HG02571 (cell line): ENCODE data around the gene PNPLA3.

Source experiments
- ATAC-seq: cut with Tn5 transposase; IDR thresholded peaks from one replicate; pipeline ENCODE4 v1.9.1; 2021; ENCODE audit warnings: mild to moderate bottlenecking, moderate library complexity; ENCODE audit not compliant: unreplicated experiment

The PNPLA3 gene

DNA sequence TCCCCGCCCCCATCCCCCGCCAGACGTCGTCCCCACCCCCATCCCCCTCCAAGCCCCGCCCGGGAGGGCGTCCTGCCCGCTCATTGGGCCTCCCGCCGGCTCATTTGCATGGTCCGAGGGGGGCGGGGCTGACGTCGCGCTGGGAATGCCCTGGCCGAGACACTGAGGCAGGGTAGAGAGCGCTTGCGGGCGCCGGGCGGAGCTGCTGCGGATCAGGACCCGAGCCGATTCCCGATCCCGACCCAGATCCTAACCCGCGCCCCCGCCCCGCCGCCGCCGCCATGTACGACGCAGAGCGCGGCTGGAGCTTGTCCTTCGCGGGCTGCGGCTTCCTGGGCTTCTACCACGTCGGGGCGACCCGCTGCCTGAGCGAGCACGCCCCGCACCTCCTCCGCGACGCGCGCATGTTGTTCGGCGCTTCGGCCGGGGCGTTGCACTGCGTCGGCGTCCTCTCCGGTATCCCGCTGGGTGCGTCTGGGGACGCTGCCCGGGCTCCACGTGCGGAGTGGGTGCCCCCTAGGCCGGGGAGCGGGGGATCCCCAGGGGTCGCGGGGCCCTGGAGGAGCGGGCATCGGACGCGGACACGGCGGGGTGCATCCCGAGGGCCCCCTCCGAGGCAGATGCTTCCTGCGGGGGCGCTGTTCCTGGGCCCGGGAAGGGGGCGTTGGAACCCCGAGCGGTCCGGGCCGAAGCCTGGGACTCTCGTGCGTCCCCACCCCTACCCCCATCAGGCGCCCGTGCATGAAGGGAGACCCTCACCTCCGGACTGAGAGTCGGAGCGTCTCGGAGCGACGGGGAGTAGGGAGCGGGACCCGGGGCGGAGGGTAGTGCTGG lies at the start of gene PNPLA3:
TSS of gene PNPLA3 (plus strand) at position 175 of the 834 bp plus-strand sequence. CDS start at position 282, 107 bp downstream.
- ATAC-seq, result no peak

GRCh38 chr22:43876866-43877509 lies 46.6 kb upstream of the PNPLA3 start:
- no peak for ATAC-seq

DNA sequence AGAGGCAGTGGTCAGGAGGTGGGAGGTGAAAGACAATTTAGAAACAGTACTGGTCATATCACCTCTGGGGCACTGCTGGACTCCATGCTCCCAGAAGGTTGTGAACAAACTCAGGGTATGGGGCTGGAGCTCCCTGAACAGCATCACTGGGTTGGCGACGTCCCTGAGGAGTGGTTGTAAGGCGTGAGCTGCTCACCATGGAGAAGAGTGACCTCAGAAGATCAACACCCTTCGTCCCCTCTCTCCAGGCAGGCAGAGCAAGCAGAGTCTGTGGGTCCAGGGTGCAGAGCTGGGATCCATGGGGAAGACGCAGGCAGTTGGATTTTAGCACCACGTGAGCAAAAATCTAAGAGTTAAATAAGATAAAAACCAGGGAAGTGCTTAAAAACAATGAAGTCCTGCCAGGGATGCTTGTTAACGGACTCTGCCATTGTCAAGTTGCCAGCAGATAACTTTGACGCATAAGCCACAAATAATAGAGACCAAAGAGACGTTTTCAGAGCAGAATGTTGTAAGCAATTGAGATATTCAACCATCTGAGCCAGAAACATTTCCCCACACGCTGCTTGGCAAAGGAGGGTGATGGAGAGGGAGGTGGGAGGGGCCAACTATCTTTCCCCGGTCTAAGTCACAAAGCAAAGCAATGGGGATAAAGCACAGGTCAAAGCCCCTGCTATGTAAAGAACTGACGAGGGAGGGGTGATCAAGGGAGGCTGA lies 45.4 kb upstream of the PNPLA3 start:
- no peak for ATAC-seq

GRCh38 chr22:43878831-43879550 lies 44.6 kb upstream of the PNPLA3 start:
- ATAC-seq, result no peak

DNA sequence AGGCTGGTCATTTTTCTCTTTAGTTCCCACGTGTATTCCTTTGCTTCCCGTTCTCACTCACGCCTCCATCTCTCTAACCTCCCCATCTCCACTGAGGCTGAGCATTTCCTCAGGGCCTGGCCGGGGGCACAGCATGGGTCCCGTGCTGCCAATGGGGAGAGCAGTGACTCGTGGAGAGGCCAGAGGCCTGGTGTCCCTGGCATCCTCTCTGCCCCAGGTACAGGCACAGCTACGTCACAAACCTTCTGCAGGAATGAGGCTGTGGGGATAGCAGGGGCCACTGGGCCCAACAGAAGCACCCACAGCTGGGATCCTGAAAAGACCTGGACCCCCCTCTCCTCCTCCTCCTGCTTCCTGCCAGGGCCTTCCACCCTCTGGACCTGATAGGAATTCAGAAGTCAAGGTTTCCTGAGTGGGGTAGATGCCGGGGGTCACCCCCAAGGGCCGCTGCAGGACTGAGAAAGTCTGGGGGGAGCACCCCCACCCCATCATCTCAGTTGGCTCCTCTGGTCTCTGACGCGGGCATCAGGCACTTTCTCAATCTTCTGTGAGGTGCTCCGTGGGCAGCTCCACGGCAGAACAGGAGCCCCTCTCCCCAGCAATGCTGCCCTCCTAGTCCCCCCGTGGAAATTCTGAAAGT lies 43.6 kb upstream of the PNPLA3 start:
- ATAC-seq, result no peak

GRCh38 chr22:43880541-43880991 lies 43.0 kb upstream of the PNPLA3 start:
- no peak for ATAC-seq

GRCh38 chr22:43881091-43882061 lies 42.2 kb upstream of the PNPLA3 start:
- ATAC-seq, result no peak

DNA sequence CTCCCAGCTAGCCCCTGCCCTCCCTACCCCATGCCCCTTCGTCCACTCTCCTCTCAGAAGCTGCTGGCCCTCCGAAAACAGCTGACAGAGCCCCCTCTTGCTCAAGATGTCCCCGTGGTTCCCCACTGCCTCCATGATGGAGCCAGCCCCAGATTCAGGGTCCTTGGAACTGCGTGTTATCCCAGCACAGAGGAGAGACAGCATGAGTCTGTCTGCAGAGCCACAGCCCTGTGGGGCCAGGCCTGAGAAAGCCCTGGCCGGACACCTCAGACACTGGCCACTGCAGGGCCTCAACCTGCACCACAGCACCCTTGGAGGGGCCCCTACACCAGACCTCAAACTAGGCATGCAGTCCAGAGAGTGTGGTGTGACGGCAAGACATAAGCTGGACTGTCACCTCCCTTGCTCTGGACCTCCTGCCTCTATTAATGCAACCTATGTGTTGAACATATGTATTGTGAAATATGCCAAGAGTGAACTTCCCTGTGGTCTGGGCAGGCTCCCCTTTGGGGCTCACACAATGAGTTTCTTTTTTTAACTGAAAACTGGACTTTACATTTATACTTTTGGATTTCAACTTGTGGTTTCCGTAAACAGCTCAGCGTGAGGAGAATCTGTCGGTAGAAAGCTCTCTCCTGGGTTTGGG lies 41.4 kb upstream of the PNPLA3 start:
- no peak for ATAC-seq

GRCh38 chr22:43883012-43883661 lies 40.5 kb upstream of the PNPLA3 start:
- ATAC-seq, result no peak

GRCh38 chr22:43883719-43884415 lies 39.7 kb upstream of the PNPLA3 start:
- ATAC-seq, result no peak

- peak; percentile 63 for ATAC-seq
Observed at GRCh38 chr22:43884600-43885318, 38.8 kb upstream of the PNPLA3 start.

GRCh38 chr22:43885319-43885671 lies 38.3 kb upstream of the PNPLA3 start:
- no peak for ATAC-seq

GRCh38 chr22:43885786-43886185 lies 37.8 kb upstream of the PNPLA3 start:
- no peak for ATAC-seq

DNA sequence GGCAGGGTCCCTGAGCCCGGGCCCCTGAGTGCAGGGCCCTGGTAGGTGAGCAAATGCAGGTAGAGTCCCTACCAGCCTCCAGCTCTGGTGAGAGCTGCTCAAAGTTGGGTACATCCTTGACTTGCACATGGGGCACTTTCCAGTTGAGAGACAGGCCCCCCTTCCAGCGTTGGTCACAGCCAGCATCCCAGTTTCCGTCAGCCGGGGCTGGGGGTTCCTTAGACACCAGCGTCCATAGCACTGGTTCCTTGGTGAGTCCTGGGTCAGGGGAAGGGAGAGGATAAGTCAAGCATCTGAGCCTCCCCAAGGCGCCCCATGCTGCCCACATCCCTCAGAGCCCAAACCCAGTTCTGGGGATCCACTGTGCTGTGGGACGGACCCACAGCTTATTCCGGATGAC lies 37.4 kb upstream of the PNPLA3 start:
- ATAC-seq, result no peak

DNA sequence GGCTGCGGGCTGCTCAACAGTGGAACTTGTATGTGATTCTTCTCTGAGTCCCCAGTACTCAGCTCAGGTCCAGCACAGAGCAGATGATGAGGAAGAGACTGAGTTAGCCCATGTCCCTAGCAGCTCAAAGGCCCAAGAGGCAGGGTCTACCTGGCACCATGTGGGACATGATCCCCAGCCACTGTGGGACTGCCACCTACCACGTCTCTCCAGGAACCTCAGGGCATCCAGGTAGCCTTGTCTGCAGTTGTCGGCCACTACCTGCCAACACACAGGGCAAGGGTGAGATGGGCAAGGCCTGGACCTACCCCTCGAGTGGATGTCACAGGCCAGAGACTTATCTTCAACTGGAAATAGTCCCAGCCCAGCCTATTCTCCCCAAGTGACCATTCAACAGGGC lies 36.2 kb upstream of the PNPLA3 start:
- ATAC-seq, result no peak

- ATAC-seq, result no peak
Observed at GRCh38 chr22:43888740-43889139, 34.9 kb upstream of the PNPLA3 start.

- ATAC-seq, result no peak
Observed at GRCh38 chr22:43889201-43889859, 34.3 kb upstream of the PNPLA3 start.
